ENCODE results near the gene SEPTIN2.

Gene SEPTIN2

GRCh38 chr2:241315879-241316631, at the start of gene SEPTIN2:
SEPTIN2 (plus strand) TSS chr2:241315925; CDS start chr2:241324233, 8,308 bp downstream.
- Histone ChIP-seq H3K27ac (ENCODE audit: low read depth, low read length) (peak within 1 kb of the TSS; percentile 98), H3K9me3 (ENCODE audit: control insufficient read depth, insufficient read depth, low read length) (no peaks in the 10 kb centered on the region), H3K9ac (ENCODE audit: low read depth, low read length) (peak within 1 kb of the TSS; percentile 98), H3K4me3 (ENCODE audit: low read depth, low read length) (peak within 1 kb of the TSS; percentile 92), H3K27me3 (ENCODE audit: control insufficient read depth, insufficient read depth, low read length) (no peaks in the 10 kb centered on the region), H3K36me3 (ENCODE audit: control insufficient read depth, insufficient read depth, low read length) (peaks cover 17% of the 10 kb centered on the region; the same call in 1 of the 2 replicates), H3K4me1 (ENCODE audit: control insufficient read depth, insufficient read depth, low read length) (peaks cover 48% of the 10 kb centered on the region)

- Histone ChIP-seq H3K4me3 (ENCODE audit: low read depth, low read length) (no peak overlapping the region), H3K9ac (ENCODE audit: low read depth, low read length) (no peak overlapping the region), H3K36me3 (ENCODE audit: control insufficient read depth, insufficient read depth, low read length) (peaks cover 60% of the 10 kb centered on the region), H3K27ac (ENCODE audit: low read depth, low read length) (no peak overlapping the region), H3K4me1 (ENCODE audit: control insufficient read depth, insufficient read depth, low read length) (no peaks in the 10 kb centered on the region), H3K9me3 (ENCODE audit: control insufficient read depth, insufficient read depth, low read length) (no peaks in the 10 kb centered on the region), H3K27me3 (ENCODE audit: control insufficient read depth, insufficient read depth, low read length) (no peaks in the 10 kb centered on the region)
Observed at GRCh38 chr2:241267249-241268067, 48.3 kb upstream of the SEPTIN2 start.

- H3K4me3 ChIP-seq (ENCODE audit: low read depth, low read length), result no peak overlapping the region
- no peaks in the 10 kb centered on the region for H3K9me3 ChIP-seq (ENCODE audit: control insufficient read depth, insufficient read depth, low read length)
- H3K4me1 ChIP-seq (ENCODE audit: control insufficient read depth, insufficient read depth, low read length), result peaks cover 4% of the 10 kb centered on the region; the same call in 1 of the 2 replicates
- H3K27ac ChIP-seq (ENCODE audit: low read depth, low read length), result no peak overlapping the region
- H3K9ac ChIP-seq (ENCODE audit: low read depth, low read length), result no peak overlapping the region
- H3K36me3 ChIP-seq (ENCODE audit: control insufficient read depth, insufficient read depth, low read length), result peaks cover 52% of the 10 kb centered on the region
- H3K27me3 ChIP-seq (ENCODE audit: control insufficient read depth, insufficient read depth, low read length), result no peaks in the 10 kb centered on the region
Observed at GRCh38 chr2:241268306-241268705, 47.4 kb upstream of the SEPTIN2 start.

GRCh38 chr2:241268716-241269445, 46.8 kb upstream of the SEPTIN2 start:
- H3K9me3 ChIP-seq (ENCODE audit: control insufficient read depth, insufficient read depth, low read length), result no peaks in the 10 kb centered on the region
- no peak overlapping the region for H3K4me3 ChIP-seq (ENCODE audit: low read depth, low read length)
- peaks cover 5% of the 10 kb centered on the region; the same call in 1 of the 2 replicates for H3K4me1 ChIP-seq (ENCODE audit: control insufficient read depth, insufficient read depth, low read length)
- H3K36me3 ChIP-seq (ENCODE audit: control insufficient read depth, insufficient read depth, low read length), result peaks cover 46% of the 10 kb centered on the region
- H3K27me3 ChIP-seq (ENCODE audit: control insufficient read depth, insufficient read depth, low read length), result no peaks in the 10 kb centered on the region
- no peak overlapping the region for H3K27ac ChIP-seq (ENCODE audit: low read depth, low read length)
- no peak overlapping the region for H3K9ac ChIP-seq (ENCODE audit: low read depth, low read length)

GRCh38 chr2:241269707-241270520, 45.8 kb upstream of the SEPTIN2 start:
- Histone ChIP-seq H3K9ac (ENCODE audit: low read depth, low read length) (no peak overlapping the region), H3K9me3 (ENCODE audit: control insufficient read depth, insufficient read depth, low read length) (no peaks in the 10 kb centered on the region), H3K27ac (ENCODE audit: low read depth, low read length) (no peak overlapping the region), H3K4me3 (ENCODE audit: low read depth, low read length) (no peak overlapping the region), H3K36me3 (ENCODE audit: control insufficient read depth, insufficient read depth, low read length) (peaks cover 40% of the 10 kb centered on the region), H3K4me1 (ENCODE audit: control insufficient read depth, insufficient read depth, low read length) (peaks cover 5% of the 10 kb centered on the region; the same call in 1 of the 2 replicates), H3K27me3 (ENCODE audit: control insufficient read depth, insufficient read depth, low read length) (no peaks in the 10 kb centered on the region)

- Histone ChIP-seq H3K9ac (ENCODE audit: low read depth, low read length) (no peak overlapping the region), H3K9me3 (ENCODE audit: control insufficient read depth, insufficient read depth, low read length) (no peaks in the 10 kb centered on the region), H3K27ac (ENCODE audit: low read depth, low read length) (no peak overlapping the region), H3K27me3 (ENCODE audit: control insufficient read depth, insufficient read depth, low read length) (no peaks in the 10 kb centered on the region), H3K4me1 (ENCODE audit: control insufficient read depth, insufficient read depth, low read length) (peaks cover 5% of the 10 kb centered on the region; the same call in 1 of the 2 replicates), H3K4me3 (ENCODE audit: low read depth, low read length) (no peak overlapping the region), H3K36me3 (ENCODE audit: control insufficient read depth, insufficient read depth, low read length) (peaks cover 37% of the 10 kb centered on the region)
Observed at GRCh38 chr2:241270531-241270930, 45.2 kb upstream of the SEPTIN2 start.

- Histone ChIP-seq H3K4me3 (ENCODE audit: low read depth, low read length) (peak overlapping the region; percentile 69), H3K27ac (ENCODE audit: low read depth, low read length) (no peak overlapping the region), H3K4me1 (ENCODE audit: control insufficient read depth, insufficient read depth, low read length) (peaks cover 5% of the 10 kb centered on the region; the same call in 1 of the 2 replicates), H3K9ac (ENCODE audit: low read depth, low read length) (peak overlapping the region; percentile 72; the same call in 1 of the 2 replicates), H3K27me3 (ENCODE audit: control insufficient read depth, insufficient read depth, low read length) (no peaks in the 10 kb centered on the region), H3K36me3 (ENCODE audit: control insufficient read depth, insufficient read depth, low read length) (peaks cover 24% of the 10 kb centered on the region), H3K9me3 (ENCODE audit: control insufficient read depth, insufficient read depth, low read length) (no peaks in the 10 kb centered on the region)
Observed at GRCh38 chr2:241271706-241272302, 43.9 kb upstream of the SEPTIN2 start.

GRCh38 chr2:241272303-241273209, 43.2 kb upstream of the SEPTIN2 start:
- Histone ChIP-seq H3K9ac (ENCODE audit: low read depth, low read length) (peak overlapping the region; percentile 72), H3K27ac (ENCODE audit: low read depth, low read length) (peak overlapping the region; percentile 15), H3K9me3 (ENCODE audit: control insufficient read depth, insufficient read depth, low read length) (no peaks in the 10 kb centered on the region), H3K4me1 (ENCODE audit: control insufficient read depth, insufficient read depth, low read length) (peaks cover 5% of the 10 kb centered on the region; the same call in 1 of the 2 replicates), H3K4me3 (ENCODE audit: low read depth, low read length) (peak overlapping the region; percentile 69), H3K27me3 (ENCODE audit: control insufficient read depth, insufficient read depth, low read length) (no peaks in the 10 kb centered on the region), H3K36me3 (ENCODE audit: control insufficient read depth, insufficient read depth, low read length) (peaks cover 17% of the 10 kb centered on the region)
